NCI-H345 treated with DMSO at 0.1 percent for 48 hours (cell line): ENCODE data around the gene RYR1.
A peak's percentile ranks its signal among the peaks of the same experiment; 100 is the strongest.
"Not testable (repeated sequence)": the region's sequence is repeated elsewhere in the genome, so short reads cannot be mapped to it uniquely, and the experiment has no call there.

Experiments
- DNase-seq: peaks from one replicate; lab custom pipeline; 2025; ENCODE audit not compliant: unreplicated experiment; lab: John Stamatoyannopoulos, UW

RYR1 gene

DNA sequence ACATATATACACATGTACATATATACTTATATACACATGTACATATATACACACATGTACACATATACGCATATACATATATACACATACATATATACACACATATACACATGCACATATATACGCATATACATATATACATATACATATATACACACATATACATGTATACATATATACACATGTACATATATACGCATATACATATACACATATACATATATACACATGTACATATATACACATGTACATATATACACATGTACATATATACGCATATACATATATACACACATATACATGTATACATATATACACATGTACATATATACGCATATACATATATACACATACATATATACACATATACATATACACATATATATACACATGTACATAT lies 169.4 kb downstream of the RYR1 start:
- not testable (repeated sequence) for DNase-seq

DNA sequence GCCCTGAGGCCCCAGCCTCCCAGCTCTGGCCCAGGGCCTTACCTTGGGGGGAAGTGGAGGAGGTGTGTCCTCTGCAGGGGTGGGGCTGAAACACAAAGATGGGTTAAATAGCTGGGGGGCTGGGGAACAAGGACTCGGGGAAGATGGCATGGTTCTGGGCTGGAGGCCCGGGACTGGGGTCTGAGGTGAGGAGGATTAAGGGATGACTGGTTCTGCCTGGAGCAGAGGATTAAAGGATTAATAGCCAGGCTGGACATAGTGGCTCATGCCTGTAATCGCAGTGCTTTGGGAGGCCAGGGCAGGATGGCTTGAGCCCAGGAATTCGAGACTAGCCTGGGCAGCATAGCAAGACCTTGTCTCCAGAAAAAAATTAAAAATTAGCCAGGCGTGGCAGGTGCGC lies 172.6 kb downstream of the RYR1 start:
- no peak for DNase-seq

DNA sequence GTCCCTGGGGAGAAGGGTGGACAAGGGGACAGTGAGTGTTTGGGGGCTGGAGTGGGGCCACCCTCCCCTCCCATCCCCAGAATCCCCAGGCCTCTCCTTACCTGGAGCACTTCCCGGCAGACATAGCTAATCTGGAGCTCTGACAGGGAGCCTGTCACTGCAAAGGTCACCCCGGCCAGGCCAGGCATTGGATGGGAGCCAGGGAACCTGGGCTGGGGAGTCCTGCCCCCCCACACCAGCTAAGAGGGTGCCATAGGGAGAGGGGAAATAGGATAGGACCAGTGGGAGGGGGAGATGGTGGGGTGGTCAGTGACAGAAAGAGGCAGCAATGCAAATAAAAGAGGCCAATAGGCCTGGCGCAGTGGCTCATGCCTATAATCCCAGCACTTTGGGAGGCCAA lies 180.8 kb downstream of the RYR1 start:
- DNase-seq, result no peak

DNA sequence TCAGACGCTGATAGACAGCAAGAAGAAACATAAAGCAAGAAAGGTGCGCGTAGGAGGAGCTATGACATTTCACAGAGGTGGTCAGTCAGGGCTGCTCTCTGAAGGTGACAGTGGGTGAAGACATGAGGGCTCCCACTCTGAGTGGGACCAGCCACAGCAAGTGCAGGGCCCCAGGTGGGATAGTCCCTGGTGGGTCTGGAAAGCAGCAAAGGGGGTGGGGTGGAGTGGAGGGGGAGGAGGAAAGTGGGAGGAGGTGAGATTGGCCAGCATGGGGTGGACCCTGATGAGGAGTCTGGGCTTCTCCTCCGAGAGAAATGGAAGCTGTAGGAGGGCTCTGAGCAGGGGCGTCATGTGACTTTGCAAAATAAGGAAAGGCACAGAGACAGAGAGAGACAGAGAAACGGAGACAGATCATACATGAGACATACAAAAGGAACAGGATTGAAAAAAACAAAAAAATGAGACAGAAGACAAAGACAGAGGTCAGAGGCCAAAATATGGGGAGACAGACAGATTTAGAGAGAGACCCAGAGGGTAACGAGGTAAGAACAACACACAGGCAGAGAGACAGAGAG lies 181.6 kb downstream of the RYR1 start:
- DNase-seq, result no peak

DNA sequence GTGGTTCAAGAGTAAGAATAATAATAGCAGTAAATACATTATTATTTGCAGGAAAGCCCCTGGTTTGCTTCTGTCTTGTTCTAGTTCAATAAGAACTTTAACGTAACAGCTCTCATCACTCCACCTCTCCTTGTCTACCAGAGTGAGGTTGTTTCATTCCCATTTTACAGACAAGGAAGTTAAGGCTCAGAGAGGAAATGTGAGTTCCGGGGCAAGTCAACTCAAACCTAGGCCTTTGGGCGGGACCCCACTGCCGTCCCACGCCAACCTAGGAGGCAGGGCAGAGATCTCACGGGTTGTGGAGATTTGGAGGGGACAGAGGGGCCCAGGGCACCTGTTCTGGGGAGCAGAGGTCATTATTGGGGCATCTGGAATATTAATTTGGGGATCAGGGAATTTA lies 182.8 kb downstream of the RYR1 start:
- DNase-seq, result no peak

DNA sequence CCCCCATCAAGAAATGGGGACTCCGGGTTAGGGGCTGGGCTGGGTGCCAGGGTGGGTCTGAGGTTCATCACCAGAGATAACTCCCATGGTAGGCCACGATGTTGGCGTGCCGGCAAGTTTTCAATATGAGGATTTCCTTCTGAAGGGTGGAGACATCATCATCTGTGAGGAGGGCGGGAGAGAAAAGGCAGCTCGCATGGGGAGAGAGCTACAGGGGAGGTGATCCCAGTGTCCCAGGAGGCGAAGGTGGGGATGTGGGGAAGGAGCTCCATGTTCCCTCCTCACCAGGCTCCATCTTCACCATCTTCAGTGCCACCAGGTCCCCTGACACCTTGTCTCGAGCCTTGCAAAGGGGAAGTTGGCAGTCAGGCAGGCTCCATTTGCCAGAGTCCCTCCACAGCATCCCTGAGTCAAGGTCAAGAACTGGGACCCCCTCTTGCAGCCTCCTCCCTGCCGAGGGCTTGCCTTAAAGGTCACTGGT lies 183.8 kb downstream of the RYR1 start:
- DNase-seq, result no peak

DNA sequence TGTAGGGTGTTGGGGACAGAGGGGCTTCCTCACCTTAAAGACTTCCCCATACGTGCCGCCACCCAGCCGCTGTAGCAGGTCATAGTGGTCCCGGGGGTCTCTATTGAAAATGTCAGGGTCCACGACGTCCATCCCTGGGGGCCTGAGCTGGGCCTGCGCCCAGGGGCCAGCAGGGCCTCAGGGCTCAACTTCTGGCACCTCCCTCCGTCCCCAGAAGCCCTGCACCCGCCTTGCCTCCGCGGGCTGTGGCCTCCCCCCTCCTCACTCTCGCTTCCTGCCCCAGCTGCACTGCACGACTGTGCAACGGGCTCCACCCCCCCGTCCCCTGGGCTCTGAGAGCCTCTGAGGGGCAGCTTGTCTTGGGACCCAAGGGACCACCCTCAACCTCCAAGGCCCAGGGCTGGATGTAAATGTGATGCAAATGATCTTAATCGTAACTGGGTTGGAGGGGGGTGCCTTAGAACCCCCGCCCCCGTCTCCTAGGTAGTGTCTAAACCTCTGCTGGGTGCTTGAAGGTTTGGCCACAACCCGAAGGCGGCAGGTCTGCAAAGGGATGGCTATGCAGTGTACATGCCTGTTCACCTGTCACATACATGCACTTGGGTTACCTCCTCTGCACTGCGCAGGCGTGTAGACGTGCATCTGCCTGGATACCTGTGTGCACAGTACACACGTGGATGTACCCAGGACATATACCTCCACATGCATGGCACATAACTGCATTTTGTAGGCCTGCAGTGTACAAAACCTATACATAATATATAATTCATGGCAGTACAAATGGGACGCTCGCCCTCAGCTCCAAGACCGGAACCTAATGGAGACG lies 184.5 kb downstream of the RYR1 start, which contains the start of gene MAP4K1:
TSS of gene MAP4K1 (minus strand) at position 190 of the 826 bp plus-strand sequence. CDS start at position 132, 58 bp downstream.
- peak; percentile 85 for DNase-seq

DNA sequence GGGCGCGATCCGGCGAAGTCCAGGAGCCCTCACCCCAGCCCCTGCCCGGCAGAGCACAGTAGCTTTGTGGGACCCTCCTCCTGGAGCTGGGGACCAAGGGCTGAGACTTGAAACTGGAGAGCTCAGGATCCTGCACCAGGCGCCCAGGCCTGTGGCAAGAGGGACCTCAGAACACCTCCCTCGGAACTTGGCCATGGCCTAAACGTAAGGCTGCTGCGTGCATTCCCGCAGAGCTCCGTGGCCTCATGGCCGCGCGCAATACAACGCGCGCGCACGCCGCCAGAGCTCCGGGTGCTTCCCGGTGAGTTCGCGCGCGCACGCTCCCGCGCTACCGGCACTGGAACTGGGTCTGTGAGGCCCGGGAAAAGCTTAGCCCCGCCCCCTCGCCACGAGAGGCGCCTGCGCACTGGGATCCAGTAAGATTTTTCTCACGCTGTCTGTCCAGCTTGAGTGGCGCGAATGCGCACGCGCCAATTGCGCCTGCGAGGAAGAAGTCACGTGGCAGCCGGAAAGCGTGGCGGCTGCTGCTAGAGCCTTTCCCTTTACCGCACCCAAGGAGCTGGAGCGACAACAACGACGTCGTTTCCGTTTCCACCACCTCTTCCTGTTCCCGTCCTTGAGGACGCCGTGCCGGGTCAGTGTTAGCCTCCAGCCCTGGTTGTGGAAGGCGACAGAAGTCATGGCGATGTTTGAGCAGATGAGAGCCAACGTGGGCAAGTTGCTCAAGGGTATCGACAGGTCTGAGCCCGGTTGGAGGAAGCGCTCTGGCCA lies 185.3 kb downstream of the RYR1 start, which contains the start of gene EIF3K:
TSS of gene EIF3K (plus strand) at position 599 of the 771 bp plus-strand sequence. CDS start at position 680, 81 bp downstream.
- peak; percentile 100 for DNase-seq

DNA sequence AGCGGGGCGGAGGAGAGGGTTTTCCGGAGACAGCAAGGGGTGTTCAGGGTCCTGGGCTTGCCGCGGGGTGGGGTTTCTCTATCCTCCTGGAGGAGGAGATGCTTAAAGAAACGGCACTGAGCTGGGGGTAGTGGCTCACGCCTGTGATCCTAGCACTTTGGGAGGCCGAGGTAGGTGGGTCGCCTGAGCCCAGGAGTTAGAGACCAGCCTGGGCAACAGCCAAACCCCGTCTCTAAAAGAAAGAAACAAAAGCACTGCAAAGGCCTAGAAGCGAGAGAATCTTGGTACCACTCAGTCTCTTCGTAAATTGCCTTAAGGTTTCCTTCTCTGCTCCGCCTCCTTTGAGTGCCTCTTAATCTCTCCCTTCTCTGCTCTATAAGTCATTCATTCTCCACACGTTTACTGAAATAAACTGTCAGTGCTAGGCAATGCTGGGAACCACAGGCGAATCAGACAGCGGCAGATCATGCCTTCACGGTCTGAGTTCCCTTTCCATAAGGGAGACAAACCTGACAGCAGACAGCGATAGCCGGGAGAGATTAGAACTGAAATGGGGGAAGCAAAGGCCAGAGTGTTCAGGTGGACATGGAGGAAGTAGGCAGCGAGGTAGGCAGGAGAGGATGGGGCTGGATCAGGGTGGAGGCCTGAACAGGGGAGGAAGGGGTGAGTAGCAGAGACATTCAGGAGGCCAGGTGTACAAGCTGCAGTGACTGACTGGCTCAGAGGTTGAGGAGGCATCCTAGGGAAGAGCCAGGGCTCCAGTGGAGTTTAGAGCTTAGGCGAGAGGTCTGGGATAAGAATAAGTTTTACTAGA lies 186.1 kb downstream of the RYR1 start:
- no peak for DNase-seq

DNA sequence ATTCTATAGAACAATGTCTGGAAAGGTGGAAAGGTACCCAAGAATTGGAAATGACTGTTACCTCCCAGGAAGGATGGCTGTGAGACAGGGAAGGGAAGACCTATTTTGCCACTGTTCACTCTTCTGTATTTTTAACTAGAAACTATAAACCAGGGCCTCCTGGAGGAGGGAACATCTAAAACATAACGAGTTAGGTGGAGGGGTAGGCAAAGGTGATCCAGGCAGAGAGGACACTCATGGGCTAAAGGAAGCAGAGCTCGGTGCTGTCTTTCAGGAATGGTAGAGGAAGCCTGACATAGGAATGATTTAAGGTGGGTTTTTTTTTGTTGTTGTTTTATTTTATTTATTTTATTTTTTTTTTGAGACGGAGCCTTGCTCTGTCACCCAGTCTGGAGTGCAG lies 191.3 kb downstream of the RYR1 start:
- no peak for DNase-seq

DNA sequence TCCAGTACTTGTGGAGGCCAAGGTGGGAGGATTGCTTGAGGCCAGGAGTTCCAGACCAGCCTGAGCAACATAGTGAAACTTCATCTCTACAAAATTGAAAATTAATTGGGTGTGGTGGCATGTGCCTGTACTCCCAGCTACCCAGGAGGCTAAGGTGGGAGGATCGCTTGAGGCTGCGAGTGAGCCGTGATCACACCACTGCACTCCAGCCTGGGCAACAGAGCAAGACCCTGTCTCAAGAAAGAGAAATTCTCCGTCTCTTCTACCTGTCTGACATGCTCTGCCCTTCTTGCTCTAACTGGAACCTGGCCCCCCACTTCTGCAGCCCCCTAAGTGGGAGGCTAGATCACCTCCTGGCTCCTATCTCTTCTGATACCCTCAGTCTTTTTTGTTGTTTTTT lies 192.9 kb downstream of the RYR1 start:
- DNase-seq, result no peak

DNA sequence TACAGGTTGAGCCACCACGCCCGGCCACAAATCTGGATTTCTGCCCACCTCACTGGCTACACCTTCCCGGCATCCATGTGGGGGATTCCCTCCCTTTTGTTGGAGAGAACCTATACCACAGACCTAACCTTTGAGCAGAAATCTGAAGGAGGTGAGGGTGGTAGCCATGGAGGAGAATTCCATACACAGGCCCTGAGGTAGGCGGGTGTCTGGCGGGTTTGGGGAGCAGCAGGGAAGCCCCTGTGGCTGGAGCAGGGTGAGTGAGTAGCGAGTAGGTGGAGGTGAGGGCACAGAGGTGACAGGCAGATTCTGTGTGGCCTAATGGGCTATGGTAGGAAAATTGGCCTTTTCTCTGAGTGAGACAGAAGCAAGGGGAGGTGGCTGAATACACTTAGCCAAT lies 196.1 kb downstream of the RYR1 start:
- DNase-seq, result no peak

DNA sequence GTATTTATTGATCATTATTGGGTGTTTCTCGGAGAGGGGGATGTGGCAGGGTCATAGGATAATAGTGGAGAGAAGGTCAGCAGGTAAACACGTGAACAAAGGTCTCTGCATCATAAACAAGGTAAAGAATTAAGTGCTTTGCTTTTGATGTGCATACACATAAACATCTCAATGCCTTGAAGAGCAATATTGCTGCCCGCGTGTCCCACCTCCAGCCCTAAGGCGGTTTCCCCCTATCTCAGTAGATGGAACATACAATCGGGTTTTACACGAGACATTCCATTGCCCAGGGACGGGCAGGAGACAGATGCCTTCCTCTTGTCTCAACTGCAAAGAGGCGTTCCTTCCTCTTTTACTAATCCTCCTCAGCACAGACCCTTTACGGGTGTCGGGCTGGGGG lies 197.8 kb downstream of the RYR1 start:
- not testable (repeated sequence) for DNase-seq

DNA sequence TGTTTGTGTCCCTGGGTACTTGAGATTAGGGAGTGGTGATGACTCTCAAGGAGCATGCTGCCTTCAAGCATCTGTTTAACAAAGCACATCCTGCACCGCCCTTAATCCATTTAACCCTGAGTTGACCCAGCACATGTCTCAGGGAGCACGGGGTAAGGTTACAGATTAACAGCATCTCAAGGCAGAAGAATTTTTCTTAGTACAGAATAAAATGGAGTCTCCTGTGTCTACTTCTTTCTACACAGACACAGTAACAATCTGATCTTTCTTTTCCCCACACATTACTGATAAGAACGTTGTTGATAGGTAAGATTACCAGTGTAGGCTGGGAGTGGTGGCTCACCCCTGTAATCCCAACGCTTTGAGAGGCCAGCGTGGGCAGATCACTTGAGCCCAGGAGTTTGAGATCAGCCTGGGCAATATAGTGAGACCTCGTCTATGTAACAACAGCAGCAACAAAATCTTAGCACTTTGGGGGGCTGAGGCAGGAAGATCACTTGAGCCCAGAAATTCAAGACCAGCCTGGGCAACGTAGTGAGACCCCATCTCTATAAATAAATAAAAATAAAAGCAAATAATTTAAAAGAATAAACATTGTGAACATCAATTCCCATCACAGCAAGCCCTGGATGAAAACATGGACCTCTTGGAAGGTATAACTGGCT lies 198.5 kb downstream of the RYR1 start:
- DNase-seq, result not testable (repeated sequence)

DNA sequence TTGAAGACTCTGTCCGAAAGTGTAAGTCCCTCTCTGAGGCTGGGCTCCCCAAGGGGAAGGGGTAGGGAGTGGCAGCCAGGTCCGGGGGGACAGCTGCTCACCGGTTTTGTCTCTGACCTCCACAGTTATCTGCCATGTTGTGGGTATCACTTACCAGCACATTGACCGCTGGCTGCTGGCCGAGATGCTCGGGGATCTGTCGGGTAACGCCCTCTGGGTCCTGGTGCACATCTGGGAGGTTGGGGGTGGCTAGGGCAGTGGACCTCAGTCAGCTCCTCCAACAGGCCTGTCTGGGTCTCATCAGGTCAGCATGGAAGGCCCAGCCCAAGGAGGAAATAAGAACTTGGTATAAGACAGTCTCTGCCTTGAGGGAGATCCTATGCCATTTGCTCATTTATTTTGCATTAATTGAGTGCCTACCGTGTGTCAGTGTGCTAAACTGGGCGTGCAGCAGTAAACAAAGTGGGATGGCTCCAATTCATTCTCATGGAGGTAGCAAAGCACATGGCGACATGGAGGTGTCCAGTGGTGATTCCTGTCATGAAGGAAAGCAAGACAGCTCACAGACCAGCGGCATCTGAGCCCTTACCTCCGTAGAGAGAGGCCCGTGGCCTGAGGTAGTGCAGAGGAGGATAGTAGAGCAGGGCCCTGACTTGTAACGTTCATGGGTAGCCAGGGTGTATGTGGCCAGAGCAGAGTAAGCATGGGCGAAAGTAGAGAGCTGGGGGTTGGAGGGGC lies 199.2 kb downstream of the RYR1 start:
- no peak for DNase-seq

DNA sequence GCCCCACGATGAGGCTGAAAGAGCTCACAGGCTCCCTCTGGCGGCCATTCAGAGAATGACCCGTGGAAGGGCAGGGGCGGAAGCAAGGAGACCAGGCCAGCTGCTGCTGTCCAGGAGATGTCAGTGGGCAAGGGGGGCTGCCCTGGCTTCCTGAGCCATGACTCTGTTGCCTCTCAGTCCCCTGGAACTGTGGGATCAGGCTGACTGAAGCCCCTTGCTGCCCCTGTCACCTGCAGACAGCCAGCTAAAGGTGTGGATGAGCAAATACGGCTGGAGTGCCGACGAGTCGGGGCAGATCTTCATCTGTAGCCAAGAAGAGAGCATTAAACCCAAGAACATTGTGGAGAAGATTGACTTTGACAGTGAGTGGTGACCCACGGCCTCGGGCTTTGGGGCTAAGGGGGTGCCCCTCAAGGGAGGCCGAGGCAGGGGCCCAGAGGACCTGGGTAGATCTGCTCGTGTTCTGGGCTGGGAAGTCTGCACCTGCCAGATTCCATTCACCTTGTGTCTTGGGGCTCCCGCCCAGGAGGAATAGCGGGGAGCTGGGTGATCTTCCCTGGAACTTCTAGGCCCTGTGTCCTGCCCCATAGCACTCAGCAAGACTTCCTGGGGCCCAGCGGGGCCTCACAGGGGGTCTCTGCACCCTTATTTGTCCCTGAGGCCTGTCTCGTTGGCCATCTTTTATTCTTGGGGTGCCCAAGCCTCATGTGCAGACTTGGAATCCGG lies 201.4 kb downstream of the RYR1 start:
- peak; percentile 76 for DNase-seq

DNA sequence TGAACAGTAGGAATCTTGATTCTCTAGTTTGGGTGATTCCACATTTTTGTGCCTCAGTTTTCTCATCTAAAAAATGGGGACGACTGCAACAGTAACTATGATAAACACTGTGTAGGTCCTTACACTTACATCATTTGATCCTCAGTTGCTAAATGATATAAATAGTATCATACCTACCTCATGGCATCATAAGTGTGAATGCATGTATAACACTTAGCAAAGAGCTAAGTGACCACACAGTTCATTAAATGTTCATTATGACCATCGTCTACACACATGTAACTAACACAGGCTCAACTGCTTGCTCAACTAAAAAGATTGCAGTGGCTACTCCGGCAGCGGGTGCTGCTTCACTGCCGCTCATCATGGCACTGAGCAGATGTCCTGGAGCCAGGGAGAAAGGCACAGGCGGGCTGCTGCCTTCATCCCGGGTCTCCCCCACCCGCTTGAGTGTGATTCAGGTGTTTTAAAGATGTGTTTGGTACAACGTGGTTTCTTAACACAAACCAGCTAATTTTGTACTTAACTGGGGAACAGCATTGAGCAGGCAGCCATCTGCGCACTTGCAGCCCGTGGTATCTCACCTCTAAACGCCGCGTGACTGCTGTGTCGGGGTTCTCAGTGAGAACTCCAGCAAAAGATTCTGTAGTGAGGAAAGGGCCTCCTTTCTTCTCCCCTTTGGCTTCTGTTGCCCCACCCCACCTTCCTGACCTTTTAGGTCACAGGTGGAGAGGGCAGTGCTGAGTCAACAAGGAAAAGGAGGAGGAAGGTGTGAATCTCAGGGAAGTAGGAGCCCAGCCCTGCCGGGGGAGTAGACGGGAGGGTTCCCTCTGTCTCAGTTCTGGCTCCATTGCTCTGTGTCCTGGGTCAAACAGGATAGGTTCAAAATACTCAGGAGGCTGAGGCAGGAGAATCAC lies 202.2 kb downstream of the RYR1 start:
- no peak for DNase-seq
